HG03469 (cell line): Measurements from ENCODE around the gene NEFH.
"Not testable (repeated sequence)": the region's sequence is repeated elsewhere in the genome, so short reads cannot be mapped to it uniquely, and the experiment has no call there.

ENCODE experiments used
- ATAC-seq: cut with Tn5 transposase; IDR thresholded peaks from one replicate; pipeline ENCODE4 v1.9.1; 2021; ENCODE audit warnings: mild to moderate bottlenecking, moderate library complexity, moderate number of reproducible peaks; ENCODE audit not compliant: unreplicated experiment

Gene NEFH

DNA sequence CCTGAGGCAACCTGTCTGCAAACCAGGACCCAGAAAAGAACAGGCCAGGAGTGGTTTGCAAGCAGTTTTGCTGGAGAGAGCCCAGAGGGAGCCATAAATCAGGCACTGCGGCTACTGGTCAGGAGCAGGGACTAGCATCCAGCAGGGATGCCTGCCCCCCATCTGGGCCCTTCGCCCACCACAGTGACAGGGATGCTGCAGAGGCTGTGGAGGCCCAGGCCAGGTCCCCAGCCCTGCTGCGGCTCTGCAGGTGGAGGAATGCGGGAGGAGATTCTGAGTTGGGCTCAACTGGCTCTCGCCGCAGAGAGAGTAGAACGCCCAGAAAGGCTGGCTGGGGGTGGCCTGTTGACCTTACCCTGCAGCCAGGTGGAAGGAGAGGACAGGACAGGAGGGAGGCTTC lies 16.4 kb upstream of the NEFH start:
- no peak for ATAC-seq

DNA sequence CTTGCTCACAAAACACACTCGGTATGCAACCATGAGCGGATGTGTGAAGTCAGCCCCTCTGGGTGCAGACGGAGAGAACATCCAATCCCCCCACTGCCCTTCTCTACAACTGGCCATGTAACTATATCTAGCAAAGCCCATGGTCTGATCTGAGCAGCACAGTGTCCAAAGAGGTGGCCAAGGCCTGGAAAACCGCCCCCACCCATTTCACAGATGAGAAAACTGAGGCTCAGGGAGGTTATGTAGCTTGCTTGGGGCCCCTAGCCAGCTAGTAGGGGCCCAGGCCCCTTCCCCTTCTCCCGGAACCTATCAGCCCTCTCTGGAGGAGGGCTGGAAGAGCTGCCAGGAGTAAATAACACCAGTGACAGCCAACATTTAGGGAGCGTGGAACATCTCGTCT lies 15.4 kb upstream of the NEFH start:
- no peak for ATAC-seq

DNA sequence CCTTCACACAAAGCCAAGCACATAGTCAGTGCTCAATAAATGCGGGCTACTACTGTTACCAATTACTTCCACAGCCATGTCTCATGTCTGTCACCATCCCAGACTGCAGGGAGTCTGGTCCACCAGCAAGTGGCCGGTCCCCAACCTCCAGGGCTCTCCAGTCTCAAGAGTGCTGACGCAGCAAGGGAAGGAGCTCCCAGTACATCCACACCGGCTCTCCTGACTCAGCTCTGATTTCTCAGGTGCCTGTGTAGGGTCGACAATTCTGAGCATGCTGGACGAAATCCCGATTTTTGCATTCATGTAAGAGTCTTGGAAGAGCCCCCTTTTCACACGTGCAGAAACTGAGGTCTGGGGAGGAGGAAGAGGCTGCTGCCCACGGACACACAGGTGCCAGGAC lies 10.3 kb upstream of the NEFH start:
- ATAC-seq: no peak

DNA sequence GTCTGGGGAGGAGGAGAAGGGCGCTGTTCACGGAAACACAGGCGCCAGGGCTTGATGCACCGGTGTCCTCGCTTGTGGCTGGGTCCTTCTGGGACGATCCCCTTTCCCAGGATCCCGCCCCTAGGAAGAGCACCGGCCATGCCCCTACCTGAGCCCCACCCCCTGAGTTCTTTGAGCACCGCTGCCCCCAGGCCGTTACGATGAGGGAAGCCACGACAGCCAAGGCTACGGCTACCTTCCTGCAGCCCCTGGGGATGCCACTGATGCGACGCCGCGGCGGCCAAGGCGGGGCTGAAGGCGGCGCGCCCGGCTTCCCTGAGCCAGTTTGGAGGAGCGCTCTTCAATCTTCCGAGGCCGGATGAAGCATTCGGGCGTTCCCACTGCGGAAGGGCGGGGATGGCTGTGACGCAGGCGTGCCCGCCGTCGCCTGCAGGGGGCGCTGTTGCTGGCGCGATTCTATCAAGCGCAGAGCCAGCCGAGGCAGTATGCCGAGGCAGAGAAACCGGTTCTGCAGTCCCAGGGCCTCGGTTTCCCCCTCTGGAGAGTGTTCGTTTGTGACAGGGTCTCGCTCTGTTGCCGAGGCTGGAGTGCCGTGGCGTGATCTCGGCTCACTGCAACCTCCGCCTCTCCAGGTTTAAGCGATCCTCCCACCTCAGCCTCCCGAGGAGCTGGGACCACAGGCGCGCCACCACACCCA lies 9.7 kb upstream of the NEFH start:
- no peak for ATAC-seq

DNA sequence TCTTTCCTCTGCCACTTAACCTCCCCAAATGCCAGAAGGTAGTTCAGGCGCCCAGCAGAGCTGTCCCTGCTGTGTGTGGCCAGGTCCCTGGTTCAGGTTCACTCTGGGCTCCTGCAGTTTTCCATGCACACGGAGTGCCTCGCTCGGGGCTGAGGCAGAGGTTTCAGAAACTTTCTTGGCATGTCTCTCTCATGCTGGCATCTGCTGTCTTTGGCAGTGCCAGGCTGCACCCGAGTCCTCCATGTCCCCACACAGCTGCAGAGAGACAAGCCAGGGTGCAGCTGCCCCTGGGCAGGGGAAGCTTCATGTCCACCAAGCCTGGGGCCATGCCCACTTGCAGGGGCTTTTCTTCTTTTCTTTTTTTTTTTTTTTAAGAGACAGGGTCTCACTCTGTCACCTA lies 7.0 kb upstream of the NEFH start:
- ATAC-seq: no peak

DNA sequence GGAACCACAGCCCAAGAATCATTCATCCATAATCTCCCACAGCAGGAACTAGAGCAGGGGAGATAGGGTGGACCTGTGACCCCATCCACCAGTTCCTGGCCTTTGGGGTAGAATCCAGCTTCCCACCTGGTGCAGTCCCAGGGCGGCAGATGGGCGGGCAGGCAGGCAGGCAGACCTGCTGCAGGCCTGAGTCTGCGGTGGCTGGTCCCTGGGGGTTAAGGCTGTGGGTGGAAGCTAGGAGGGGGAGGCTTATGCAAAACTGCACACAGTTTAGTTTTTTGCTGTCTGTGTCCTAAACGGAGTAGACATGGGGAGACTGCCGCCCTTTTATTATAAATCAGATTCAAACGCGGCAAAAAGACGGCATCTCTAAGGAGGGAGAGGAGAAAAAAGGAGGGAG lies 4.5 kb upstream of the NEFH start:
- no peak for ATAC-seq

DNA sequence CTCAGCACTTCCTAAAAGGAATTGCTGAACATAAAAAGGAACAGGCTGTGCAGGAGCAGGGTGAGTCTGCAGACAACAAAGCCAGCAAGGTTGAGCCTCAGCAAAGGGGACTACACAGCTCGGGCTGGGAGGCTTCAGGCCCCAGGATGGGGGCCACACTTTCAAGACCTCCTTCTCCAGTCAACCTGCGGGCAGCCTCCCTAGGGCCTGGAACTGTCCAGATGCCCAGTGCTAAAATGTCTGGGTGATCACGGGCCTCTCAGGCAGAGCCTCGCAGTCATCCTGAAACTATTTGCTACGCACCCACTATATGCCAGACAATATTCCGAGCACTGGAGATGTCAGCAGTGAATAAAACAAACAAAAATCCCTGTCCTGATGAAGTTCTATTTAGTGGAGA lies 3.9 kb upstream of the NEFH start:
- no peak for ATAC-seq

DNA sequence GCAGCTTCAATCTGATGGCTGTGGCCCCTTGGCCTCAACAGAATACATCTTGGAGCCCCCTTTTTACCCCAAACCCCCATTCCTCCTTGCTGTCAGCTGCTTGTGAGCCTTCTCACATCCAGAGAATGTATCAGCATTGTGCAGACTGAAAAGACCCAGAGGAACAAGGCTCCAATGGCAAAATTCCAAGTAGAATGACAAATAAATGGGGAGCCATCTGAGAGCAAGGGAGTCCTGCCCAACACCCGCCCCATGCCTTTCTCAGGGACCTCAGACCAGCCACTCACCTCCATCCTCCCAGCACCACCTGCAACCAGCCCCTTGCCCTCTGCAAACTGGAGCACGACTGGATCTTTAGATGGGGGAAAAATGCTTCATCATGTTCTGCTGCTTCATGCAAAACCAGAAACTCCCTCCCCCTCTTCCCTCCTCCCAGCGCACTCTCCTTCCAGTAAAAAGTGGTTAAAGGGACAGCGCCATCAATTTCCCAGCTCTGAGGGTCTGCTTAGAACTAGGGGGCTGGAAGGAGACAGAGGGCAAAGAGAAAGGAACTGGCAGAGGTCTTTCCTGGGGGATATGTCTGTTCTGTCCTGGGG lies 2.2 kb upstream of the NEFH start:
- no peak for ATAC-seq

DNA sequence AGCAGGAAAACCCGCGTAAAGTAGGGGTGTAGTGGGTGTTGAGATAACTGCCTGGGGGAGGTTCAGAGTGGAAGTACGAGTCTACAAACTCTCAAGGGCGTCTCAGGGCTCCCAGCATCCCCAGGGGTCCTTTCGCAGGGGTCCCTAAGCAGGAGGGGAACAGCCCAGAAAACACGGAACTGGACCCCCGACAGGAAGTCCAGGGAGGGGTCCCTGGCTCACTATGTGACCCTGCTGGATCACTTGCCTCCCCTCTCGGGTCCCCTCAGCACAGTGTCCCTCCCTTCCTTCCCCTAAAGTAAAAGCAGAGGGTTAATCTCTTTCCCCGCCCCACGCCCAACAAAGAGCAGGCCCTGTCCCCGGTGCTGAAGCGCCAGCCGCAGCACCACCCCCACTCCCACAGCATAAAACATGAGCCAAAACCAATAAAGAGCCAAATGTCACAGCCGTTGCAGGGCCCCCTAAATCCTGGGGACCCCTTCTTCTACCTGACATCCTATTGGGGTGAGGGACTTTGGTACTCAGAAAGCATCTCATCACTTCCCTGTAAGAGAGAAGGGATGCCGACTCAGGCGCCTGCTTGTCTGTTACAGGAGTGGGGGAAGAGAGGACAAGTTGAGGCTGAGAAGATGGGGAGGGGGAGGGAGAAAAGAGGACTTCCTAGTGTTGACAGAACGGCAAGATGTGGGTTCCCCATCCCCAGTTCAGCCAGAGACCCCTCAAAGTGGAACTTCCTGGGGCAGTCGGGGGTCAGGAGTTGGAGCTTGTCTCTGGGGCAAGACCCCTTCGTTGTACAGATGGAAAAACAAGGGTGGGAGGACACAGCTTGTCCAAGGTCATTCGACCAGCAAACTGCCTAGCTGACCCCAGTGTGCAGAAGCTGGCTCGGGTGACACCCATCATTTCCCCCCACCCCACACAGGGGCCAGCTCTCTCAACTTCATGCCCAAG lies 1.4 kb upstream of the NEFH start:
- ATAC-seq: no peak

DNA sequence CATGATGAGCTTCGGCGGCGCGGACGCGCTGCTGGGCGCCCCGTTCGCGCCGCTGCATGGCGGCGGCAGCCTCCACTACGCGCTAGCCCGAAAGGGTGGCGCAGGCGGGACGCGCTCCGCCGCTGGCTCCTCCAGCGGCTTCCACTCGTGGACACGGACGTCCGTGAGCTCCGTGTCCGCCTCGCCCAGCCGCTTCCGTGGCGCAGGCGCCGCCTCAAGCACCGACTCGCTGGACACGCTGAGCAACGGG lies 169 bp downstream of the NEFH start:
- ATAC-seq: no peak

DNA sequence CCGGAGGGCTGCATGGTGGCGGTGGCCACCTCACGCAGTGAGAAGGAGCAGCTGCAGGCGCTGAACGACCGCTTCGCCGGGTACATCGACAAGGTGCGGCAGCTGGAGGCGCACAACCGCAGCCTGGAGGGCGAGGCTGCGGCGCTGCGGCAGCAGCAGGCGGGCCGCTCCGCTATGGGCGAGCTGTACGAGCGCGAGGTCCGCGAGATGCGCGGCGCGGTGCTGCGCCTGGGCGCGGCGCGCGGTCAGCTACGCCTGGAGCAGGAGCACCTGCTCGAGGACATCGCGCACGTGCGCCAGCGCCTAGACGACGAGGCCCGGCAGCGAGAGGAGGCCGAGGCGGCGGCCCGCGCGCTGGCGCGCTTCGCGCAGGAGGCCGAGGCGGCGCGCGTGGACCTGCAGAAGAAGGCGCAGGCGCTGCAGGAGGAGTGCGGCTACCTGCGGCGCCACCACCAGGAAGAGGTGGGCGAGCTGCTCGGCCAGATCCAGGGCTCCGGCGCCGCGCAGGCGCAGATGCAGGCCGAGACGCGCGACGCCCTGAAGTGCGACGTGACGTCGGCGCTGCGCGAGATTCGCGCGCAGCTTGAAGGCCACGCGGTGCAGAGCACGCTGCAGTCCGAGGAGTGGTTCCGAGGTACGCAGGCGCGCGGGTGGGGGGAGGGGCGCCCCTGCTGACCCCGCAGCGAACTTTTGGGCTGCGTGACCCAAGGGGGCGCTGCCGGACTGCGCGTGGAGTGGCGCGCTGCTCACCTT lies 670 bp downstream of the NEFH start:
- ATAC-seq: no peak

DNA sequence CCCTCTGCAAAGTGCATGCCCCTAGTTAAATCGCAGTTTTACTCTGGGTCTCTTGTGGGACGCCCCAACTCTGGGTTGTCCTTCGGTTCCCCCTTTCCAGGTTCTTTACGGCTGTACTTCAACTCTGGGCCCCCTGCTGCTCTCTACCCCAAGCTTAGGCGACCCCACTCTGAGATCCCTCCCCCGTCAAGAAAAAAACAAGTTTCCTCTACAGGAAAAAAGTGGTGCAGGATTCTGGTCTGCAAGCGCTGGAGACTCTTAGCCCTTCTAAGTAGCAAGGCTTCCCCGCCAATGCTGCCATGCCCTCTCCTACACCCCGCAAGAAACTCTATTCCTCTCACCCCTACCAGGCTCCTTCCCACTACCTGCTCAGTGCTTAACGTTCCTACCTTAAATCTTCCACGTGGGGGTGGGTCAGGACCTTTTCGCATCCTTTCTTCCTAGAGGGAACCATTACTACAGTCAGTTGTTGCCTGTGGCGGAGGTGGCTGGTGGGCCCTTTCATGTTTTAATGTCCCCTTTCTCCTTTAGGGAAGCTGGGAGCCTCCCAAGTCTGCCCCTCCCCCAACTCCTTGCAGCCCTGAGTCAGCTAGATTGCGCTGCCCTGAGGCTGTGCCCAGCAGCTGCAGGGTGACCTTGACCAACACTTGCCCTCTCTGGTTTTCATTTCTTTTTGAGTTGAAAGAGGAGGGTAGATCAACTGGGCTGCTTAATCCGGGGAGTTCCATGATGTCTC lies 1.4 kb downstream of the NEFH start:
- ATAC-seq: no peak

DNA sequence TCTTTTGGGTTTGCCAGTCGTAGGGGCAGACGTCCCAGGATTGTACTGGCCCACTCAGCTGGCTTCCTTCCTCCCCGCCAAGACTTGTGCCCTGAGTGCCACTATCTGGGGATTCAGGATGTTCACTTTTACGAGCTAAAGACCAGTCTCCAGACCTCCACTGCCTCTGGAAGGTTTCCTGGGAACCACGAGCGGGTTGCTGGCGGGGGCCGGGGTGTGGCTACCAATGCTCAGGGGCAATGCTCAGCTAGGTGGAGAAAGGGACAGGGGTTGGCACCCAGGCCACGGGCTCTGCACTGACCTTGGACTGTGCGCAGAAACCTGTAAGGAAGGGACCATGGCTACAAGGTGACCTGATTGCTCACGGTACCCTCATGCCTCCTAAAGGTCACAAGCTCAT lies 2.2 kb downstream of the NEFH start:
- no peak for ATAC-seq

DNA sequence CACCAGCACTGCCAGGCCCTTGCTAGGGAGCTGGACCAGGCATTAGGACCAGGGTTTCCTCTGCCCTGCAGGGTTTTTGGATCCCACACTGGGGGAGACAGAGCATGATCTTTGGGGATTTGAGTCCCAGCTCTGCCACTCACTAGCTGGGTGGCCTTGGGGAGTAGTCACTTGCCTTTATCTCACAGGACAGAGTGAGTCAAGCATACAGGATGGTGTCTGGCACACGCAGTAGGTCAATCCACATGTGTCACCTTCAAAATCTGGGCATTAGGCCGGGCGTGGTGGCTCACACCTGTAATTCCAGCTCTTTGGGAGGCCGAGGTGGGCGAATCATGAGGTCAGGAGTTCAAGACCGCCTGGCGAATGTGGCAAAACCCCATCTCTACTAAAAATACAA lies 2.7 kb downstream of the NEFH start:
- ATAC-seq: no peak

DNA sequence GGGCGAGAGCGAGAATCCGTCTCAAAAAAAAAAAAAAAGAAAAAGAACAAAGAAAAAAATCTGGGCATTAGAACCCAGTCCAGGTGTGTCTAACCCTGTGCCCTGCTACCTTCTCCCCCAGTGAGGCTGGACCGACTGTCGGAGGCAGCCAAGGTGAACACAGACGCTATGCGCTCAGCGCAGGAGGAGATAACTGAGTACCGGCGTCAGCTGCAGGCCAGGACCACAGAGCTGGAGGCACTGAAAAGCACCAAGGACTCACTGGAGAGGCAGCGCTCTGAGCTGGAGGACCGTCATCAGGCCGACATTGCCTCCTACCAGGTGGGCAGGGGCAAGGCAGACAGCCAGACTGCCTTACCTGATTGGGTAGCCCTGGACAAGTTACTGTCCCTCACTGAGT lies 3.2 kb downstream of the NEFH start:
- no peak for ATAC-seq

DNA sequence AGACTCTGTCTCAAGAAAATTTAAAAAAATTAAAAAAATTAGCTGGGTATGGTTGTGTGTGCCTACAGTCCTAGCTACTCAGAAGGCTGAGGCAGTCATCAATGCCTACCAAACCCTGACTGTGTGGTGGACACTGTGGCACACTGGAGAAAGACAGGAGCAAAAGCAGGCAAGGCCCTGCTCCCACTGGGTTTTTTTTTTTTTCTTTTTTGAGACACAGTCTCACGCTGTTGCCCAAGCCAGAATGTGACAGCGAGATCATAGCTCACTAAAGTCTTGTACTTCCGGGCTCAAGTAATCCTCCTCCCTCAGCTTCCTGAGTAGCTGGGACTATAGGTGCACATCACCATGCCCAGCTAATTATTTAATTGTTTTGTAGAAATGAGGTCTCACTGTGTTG lies 4.6 kb downstream of the NEFH start:
- no peak for ATAC-seq

DNA sequence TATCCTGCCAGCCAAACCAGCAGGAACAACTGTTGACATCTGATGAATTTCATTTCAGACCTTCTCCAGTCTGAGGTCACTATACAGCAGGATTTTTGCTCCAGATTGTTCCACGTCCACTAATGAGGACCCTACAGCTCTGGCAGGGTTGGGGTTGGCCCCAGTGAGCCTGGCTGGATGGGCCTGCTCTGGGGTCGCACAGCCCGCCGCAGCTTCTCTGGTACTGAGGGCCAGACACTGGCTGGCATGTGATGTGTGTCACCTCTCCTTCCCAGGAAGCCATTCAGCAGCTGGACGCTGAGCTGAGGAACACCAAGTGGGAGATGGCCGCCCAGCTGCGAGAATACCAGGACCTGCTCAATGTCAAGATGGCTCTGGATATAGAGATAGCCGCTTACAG lies 5.4 kb downstream of the NEFH start:
- no peak for ATAC-seq

DNA sequence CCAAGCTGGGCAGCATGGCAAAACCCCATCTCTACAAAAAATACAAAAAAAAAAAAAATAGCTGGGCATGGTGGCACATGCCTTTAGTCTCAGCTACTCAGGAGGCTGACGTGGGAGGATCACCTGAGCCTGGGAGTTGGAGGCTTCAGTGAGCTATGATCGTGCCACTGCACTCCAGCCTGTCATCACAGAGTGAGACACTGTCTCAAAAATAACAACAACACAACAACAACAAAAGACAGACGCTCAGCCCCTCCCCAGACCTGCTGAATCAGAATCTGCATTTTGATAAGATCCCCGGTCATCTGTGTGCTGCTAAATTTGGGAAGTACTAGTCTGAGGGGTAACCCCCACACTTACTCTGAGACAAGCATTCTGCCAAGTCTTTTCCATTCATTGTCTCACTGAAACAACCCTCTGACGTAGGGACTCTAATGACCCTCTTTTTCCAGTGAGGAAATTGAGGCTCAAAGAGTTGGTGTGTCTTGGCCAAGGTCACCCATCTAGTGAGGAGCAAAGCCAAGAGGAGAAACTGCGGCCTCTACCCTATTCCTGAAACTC lies 7.5 kb downstream of the NEFH start:
- no peak for ATAC-seq

DNA sequence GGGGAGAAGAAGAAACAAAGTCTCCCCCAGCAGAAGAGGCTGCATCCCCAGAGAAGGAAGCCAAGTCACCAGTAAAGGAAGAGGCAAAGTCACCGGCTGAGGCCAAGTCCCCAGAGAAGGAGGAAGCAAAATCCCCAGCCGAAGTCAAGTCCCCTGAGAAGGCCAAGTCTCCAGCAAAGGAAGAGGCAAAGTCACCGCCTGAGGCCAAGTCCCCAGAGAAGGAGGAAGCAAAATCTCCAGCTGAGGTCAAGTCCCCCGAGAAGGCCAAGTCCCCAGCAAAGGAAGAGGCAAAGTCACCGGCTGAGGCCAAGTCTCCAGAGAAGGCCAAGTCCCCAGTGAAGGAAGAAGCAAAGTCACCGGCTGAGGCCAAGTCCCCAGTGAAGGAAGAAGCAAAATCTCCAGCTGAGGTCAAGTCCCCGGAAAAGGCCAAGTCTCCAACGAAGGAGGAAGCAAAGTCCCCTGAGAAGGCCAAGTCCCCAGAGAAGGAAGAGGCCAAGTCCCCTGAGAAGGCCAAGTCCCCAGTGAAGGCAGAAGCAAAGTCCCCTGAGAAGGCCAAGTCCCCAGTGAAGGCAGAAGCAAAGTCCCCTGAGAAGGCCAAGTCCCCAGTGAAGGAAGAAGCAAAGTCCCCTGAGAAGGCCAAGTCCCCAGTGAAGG lies 9.2 kb downstream of the NEFH start:
- ATAC-seq: not testable (repeated sequence)

DNA sequence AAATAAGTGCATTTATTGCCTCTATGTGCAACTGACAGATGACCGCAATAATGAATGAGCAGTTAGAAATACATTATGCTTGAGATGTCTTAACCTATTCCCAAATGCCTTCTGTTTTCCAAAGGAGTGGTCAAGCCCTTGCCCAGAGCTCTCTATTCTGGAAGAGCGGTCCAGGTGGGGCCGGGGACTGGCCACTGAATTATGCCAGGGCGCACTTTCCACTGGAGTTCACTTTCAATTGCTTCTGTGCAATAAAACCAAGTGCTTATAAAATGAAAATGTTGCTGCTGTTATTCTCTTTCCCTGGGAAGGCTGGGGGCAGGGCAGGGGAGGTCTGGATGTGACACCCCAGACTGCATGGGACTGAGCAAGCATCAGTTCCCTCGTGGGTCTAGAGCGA lies 11.0 kb downstream of the NEFH start:
- no peak for ATAC-seq
